ENCODE data around the gene SYVN1. TPM values are rescaled to one million over a fixed set of nuclear protein-coding genes. Genes with fewer than 3 reads are reported as not detected.
"Not testable (repeated sequence)": the region's sequence is repeated elsewhere in the genome, so short reads cannot be mapped to it uniquely, and the experiment has no call there.

The SYVN1 gene
- total and polyA plus RNA-seq, 5 donors, result 17.4 to 40.7 (median 32.2) TPM

DNA sequence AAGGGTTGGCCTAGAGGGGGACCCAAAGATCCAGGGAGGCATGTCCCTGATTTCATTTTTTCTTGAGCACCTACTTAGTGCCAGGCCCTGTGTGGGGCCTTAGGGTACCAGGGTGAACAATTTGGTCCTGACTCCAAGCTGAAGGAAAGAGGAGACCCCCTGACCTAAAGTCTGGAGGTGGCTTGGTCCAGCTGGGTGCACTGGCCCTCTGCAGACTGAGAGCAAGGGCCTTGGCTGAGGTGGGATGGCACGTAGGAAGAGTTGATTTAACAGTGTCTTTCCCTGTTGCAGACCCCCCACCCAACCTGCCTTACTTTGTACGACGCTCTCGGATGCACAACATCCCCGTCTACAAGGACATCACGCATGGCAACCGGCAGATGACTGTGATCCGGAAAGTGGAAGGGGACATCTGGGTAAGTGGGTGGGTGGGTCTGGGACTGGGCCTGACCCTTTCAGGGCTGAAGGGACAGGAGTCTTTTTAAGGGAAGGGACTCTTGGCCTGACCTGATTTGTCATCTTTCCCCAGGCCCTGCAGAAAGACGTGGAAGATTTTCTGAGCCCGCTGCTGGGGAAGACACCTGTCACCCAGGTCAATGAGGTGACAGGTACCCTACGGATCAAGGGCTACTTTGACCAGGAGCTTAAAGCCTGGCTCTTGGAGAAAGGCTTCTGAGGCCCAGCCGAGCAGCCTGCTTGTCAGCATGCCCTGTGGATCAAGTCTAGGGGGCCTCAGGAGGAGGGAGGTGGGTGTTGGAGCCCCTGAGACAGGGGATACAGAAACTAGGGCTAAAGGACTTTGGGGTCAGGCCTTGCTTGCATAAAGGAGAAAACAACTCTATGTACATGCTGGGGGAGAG lies 8.9 kb downstream of the SYVN1 start:
- no peaks in the 10 kb centered on the region for H3K4me1 ChIP-seq (ENCODE audit: control insufficient read depth, insufficient read depth, low read length)
- H3K9me3 ChIP-seq (ENCODE audit: control insufficient read depth, low read length), result no peaks in the 10 kb centered on the region
- ATAC-seq (no peak), DNase-seq (peak in 1 of 3 donors; percentile 11)
- intact Hi-C loops (cut with DNase I), result no loop called here
- H3K27me3 ChIP-seq (ENCODE audit: control insufficient read depth, insufficient read depth), result no peaks in the 10 kb centered on the region
- 85% methylated on average over 12 of the region's 12 CpGs for WGBS
- H3K4me3 ChIP-seq (ENCODE audit: low read length), result no peak overlapping the region
- H3K27ac ChIP-seq (ENCODE audit: low read length), result no peak overlapping the region

DNA sequence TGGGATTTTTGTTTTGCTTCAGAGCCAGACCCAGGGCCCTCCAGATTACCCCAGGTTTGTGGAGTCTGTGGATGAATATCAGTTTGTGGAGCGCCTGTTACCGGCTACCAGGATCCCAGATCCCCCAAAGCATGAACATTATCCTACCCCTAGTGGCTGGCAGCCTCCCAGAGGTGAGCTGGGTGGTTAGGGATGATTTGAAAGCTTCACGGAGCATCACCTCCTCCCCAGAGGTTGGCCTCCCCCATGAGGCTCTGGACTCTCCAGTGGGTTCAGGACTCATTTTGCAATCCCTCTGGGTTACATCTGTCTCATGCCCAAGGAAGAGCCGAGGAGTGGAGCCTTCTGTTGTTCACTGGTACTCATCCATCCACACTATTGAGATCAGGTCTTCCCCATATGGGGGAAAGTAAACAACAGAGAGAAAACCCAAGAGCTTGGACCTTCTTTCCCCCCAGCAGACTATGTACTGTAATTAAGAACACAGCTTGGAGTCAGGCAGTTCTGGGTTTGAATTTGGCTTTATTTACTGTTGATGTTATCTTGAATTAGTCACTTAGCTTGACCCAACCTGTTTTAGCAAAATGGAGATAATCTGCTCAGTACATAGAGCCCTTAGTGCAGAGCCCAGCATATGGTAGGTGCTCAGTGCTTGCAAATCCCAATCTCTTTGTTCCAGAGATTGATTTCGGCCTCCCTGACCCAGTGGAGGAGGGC lies 9.7 kb downstream of the SYVN1 start:
- DNase-seq (peak in 1 of 3 donors; percentile 10), ATAC-seq (no peak)
- no peaks in the 10 kb centered on the region for H3K9me3 ChIP-seq (ENCODE audit: control insufficient read depth, low read length)
- no peak overlapping the region for H3K4me3 ChIP-seq (ENCODE audit: low read length)
- no peak overlapping the region for H3K27ac ChIP-seq (ENCODE audit: low read length)
- H3K4me1 ChIP-seq (ENCODE audit: control insufficient read depth, insufficient read depth, low read length), result no peaks in the 10 kb centered on the region
- intact Hi-C loops (cut with DNase I), result loop anchor here in 1 of 4 donors (5.0 kb wide), 1 partner anchor 112 kb away; the partner anchor contains the start of gene ARL2
- H3K27me3 ChIP-seq (ENCODE audit: control insufficient read depth, insufficient read depth), result no peaks in the 10 kb centered on the region
- 85% methylated on average over 5 of the region's 5 CpGs for WGBS

DNA sequence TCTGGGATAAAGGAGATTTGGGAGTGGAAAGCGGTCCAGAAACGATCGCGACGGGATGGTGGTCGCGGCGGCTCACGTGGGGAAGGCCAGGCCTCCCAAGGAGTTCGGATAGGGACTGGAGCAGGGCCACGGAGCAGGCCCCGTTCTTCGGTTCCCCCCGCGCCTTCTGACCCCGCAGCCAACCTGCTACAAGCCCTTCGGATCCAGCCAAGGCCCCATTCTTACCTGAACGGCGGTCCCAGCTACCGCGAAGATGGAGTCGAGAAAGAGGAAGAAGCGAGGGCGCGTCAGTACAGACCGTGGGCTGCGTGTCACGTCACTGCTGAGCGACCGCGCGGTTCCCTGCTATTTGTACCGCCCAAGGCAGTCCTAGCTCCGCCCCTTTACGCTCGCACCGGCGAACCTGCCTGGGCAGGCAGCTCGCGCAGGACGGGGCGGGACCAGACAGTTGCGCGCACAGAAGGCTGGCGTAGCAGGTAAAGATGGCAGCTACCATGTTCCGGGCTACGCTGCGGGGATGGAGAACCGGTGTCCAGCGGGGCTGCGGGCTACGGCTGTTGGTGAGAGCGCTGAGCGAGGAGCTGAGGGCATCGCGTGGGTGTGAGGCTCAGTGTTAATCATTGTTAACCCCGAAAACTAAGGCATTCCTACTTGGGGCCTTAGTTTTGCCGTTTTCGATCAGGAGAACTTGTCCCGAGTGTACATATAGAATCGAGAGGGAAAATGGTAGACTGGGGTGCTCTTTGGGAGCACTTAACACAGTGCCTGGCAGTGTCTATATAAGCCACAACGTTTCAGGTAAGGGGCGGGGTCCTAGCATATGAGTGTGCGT lies 12.2 kb downstream of the SYVN1 start, which contains the start of the genes FAU and MRPL49:
TSS of gene FAU (minus strand) at position 270 of the 832 bp plus-strand sequence. CDS start 321 bp downstream, outside the sequence.
TSS of gene MRPL49 (plus strand) at position 457 of the 832 bp plus-strand sequence. CDS start at position 483, 26 bp downstream.
- DNase-seq (peak; percentile 98 to 99 (median 99)), ATAC-seq (peak; percentile 93 to 94)
- WGBS, result under 1% methylated on average over 64 of the region's 64 CpGs
- H3K4me1 ChIP-seq (ENCODE audit: control insufficient read depth, insufficient read depth, low read length), result no peaks in the 10 kb centered on the region
- no peaks in the 10 kb centered on the region for H3K9me3 ChIP-seq (ENCODE audit: control insufficient read depth, low read length)
- H3K4me3 ChIP-seq (ENCODE audit: low read length), result peak within 1 kb of the TSS; percentile 77
- H3K27ac ChIP-seq (ENCODE audit: low read length), result peak within 1 kb of the TSS; percentile 84
- no peaks in the 10 kb centered on the region for H3K27me3 ChIP-seq (ENCODE audit: control insufficient read depth, insufficient read depth)
- intact Hi-C loops (cut with DNase I), result loop anchor here in 1 of 4 donors (5.0 kb wide), 1 partner anchor 110 kb away; the partner anchor contains the start of gene ARL2

DNA sequence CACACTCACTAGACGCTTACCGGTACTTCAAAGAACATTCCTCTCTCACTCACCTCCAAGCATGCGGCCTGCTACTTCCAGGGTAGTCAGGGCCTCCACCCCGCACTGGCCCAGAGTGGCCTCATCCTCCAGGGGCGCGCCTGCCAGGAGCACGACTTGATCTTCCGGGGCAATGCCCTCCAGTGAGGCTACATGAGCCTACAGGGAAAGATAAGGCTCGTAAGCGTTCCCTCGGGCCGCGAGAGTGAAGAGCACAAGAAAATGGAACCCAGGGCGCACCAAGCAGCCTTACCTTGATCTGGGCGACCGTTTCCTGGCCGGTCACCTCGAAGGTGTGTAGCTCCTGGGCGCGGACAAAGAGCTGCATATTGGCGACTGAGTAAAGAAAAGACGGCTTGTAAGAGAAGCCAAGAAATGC lies 12.9 kb downstream of the SYVN1 start:
- peak overlapping the region; percentile 77 for H3K4me3 ChIP-seq (ENCODE audit: low read length)
- ATAC-seq, result peak in 1 of 2 donors; percentile 2
- intact Hi-C loops (cut with DNase I), result loop anchor here in 1 of 4 donors (5.0 kb wide), 1 partner anchor 109 kb away; the partner anchor contains the start of gene ARL2
- peak in 2 of 3 donors; percentile 52 to 57 for DNase-seq
- no peaks in the 10 kb centered on the region for H3K4me1 ChIP-seq (ENCODE audit: control insufficient read depth, insufficient read depth, low read length)
- H3K9me3 ChIP-seq (ENCODE audit: control insufficient read depth, low read length), result no peaks in the 10 kb centered on the region
- peak overlapping the region; percentile 84 for H3K27ac ChIP-seq (ENCODE audit: low read length)
- 2% methylated on average over 22 of the region's 22 CpGs for WGBS
- no peaks in the 10 kb centered on the region for H3K27me3 ChIP-seq (ENCODE audit: control insufficient read depth, insufficient read depth)

DNA sequence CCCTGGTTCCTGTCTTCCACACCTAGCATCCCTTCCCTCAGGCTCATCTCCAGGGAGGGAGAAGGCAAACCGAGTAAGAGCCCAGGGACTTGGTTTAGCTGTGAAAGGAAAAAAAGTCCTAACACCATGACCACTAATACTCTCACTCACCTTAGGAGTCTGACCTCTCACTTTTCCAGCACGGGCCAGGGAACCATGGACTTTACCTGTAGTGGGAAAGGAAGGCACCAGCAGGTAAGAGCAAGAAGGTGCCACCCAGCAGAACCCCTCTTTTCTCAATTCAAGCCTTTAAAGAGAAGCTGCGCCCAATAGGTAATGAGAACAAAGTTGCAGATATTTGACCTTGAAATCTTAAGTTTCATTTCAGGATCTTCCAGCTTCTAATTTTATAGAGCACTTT lies 13.5 kb downstream of the SYVN1 start:
- H3K27ac ChIP-seq (ENCODE audit: low read length), result no peak overlapping the region
- H3K4me3 ChIP-seq (ENCODE audit: low read length), result peak overlapping the region; percentile 77
- WGBS, result 72% methylated on average over 3 of the region's 3 CpGs
- no peaks in the 10 kb centered on the region for H3K4me1 ChIP-seq (ENCODE audit: control insufficient read depth, insufficient read depth, low read length)
- no peaks in the 10 kb centered on the region for H3K27me3 ChIP-seq (ENCODE audit: control insufficient read depth, insufficient read depth)
- intact Hi-C loops (cut with DNase I), result loop anchor here in 1 of 4 donors (5.0 kb wide), 1 partner anchor 109 kb away; the partner anchor contains the start of gene ARL2
- ATAC-seq, result no peak
- H3K9me3 ChIP-seq (ENCODE audit: control insufficient read depth, low read length), result no peaks in the 10 kb centered on the region
- peak in 1 of 3 donors; percentile 4 for DNase-seq

GRCh38 chr11:65119670-65119995 lies 14.7 kb downstream of the SYVN1 start:
- intact Hi-C loops (cut with DNase I), result loop anchor here in 2 of 4 donors (10.0 kb wide), 3 partner anchors 95 to 335 kb away; partner anchors contain the start of genes CDC42BPG (in 1 of the 2) and SNX15 (in 1 of the 2)
- Histone ChIP-seq H3K4me3 (ENCODE audit: low read length) (no peak overlapping the region), H3K4me1 (ENCODE audit: control insufficient read depth, insufficient read depth, low read length) (no peaks in the 10 kb centered on the region), H3K27me3 (ENCODE audit: control insufficient read depth, insufficient read depth) (no peaks in the 10 kb centered on the region), H3K27ac (ENCODE audit: low read length) (no peak overlapping the region), H3K9me3 (ENCODE audit: control insufficient read depth, low read length) (no peaks in the 10 kb centered on the region)
- no peak for ATAC-seq
- DNase-seq, result no peak

- H3K27ac ChIP-seq (ENCODE audit: low read length); H3K27me3 ChIP-seq (ENCODE audit: control insufficient read depth, insufficient read depth); H3K4me1 ChIP-seq (ENCODE audit: control insufficient read depth, insufficient read depth, low read length); H3K4me3 ChIP-seq (ENCODE audit: low read length); ATAC-seq; H3K9me3 ChIP-seq (ENCODE audit: control insufficient read depth, low read length): not testable (repeated sequence)
- DNase-seq, result peak in 2 of 3 donors; percentile 34 to 50
- intact Hi-C loops (cut with DNase I), result loop anchor here in 2 of 4 donors (10.0 kb wide), 3 partner anchors 94 to 334 kb away; partner anchors contain the start of genes CDC42BPG (in 1 of the 2) and SNX15 (in 1 of the 2)
- 89% methylated on average over 18 of the region's 18 CpGs for WGBS
Observed at GRCh38 chr11:65118891-65119669, 15.2 kb downstream of the SYVN1 start.

DNA sequence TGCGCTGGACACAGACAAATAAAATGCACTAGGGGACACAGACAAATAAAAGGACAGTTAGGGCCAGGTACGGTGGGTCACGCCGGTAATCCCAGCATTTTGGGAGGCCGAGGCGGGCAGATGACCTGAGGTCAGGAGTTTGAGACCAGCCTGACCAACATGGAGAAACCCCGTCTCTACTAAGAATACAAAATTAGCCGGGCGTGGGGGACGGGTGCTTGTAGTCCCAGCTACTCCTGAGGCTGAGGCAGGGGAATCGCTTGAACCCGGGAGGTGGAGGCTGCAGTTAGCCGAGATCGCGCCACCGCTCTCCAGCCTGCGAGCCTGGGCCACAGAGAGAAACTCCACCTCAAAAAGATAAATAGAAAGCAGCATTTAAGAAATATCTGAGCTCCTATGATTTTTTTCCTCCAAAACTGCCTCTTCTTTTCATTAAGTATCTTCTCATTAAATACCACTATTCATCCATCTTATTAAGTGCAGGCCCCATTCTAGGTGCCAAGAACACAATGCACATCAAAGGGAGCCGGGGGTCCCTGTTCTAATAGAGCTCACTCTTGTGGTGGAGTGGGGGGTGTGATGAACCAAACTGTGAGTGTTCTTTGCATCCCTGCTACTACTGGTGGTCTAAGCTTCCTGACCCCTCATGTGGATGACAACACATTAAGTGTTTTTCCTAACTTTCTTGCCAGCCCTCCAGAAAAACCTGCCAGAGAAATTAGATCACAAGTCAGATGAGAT lies 16.1 kb downstream of the SYVN1 start:
- intact Hi-C loops (cut with DNase I), result loop anchor here in 2 of 4 donors (10.0 kb wide), 3 partner anchors 93 to 333 kb away; partner anchors contain the start of genes CDC42BPG (in 1 of the 2) and SNX15 (in 1 of the 2)
- 82% methylated on average over 18 of the region's 18 CpGs for WGBS
- Histone ChIP-seq H3K4me1 (ENCODE audit: control insufficient read depth, insufficient read depth, low read length) (no peaks in the 10 kb centered on the region), H3K27ac (ENCODE audit: low read length) (no peak overlapping the region), H3K4me3 (ENCODE audit: low read length) (no peak overlapping the region), H3K27me3 (ENCODE audit: control insufficient read depth, insufficient read depth) (no peaks in the 10 kb centered on the region), H3K9me3 (ENCODE audit: control insufficient read depth, low read length) (no peaks in the 10 kb centered on the region)
- DNase-seq (peak in 1 of 3 donors; percentile 68), ATAC-seq (no peak)

Data from right cardiac atrium (tissue), 5 donors.